HUES6 (cell line): ENCODE results near the gene MBTD1.
"Not testable (repeated sequence)": the region's sequence is repeated elsewhere in the genome, so short reads cannot be mapped to it uniquely, and the experiment has no call there.

Experiments
- H3K27ac ChIP-seq: 2 replicates; pipeline ENCODE4 v1.7.0; 2013; ENCODE audit warnings: low read depth, mild to moderate bottlenecking, low read length, inconsistent platforms
- H3K27me3 ChIP-seq: 2 replicates; pipeline ENCODE4 v1.6.1; 2013; ENCODE audit warnings: low read length; ENCODE audit not compliant: control insufficient read depth, insufficient read depth
- H3K36me3 ChIP-seq: 2 replicates; pipeline ENCODE4 v1.6.1; 2013; ENCODE audit warnings: low read length; ENCODE audit not compliant: control insufficient read depth, insufficient read depth
- H3K4me1 ChIP-seq: 2 replicates; pipeline ENCODE4 v1.6.1; 2013; ENCODE audit warnings: low read length; ENCODE audit not compliant: control insufficient read depth, insufficient read depth
- H3K4me3 ChIP-seq: 2 replicates; pipeline ENCODE4 v1.5.1; 2013; ENCODE audit warnings: low read depth, low read length
- H3K9ac ChIP-seq: one replicate; pipeline ENCODE4 v1.6.1; 2013; ENCODE audit warnings: mild to moderate bottlenecking, low read length
- H3K9me3 ChIP-seq: 2 replicates; pipeline ENCODE4 v1.6.1; 2013; ENCODE audit warnings: low read depth, low read length; ENCODE audit not compliant: control insufficient read depth, insufficient read depth

MBTD1 gene

DNA sequence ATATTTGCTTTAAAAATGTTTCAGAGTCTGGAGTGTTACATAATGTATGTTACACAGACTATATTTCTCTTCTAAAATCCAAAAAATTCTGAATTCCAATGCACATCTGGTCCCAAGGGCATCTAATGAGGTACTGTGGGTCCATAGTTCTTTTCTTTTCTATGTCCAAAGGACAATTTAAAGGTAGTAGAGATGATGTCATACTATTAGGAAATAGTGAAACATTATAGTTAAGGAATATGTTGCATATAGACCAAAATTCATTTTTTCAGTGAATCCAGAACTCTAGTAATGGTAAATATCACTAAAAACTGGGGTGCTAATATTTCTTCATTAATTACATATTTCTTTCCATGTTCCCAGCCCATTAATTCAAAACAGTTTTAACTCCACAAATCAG is 70.7 kb downstream of the MBTD1 start:
- no peak overlapping the region for H3K27ac ChIP-seq
- peaks cover 89% of the 10 kb centered on the region for H3K36me3 ChIP-seq
- no peaks in the 10 kb centered on the region for H3K9me3 ChIP-seq
- H3K4me3 ChIP-seq: no peak overlapping the region
- no peaks in the 10 kb centered on the region for H3K4me1 ChIP-seq
- H3K9ac ChIP-seq: no peak overlapping the region
- H3K27me3 ChIP-seq: no peaks in the 10 kb centered on the region

DNA sequence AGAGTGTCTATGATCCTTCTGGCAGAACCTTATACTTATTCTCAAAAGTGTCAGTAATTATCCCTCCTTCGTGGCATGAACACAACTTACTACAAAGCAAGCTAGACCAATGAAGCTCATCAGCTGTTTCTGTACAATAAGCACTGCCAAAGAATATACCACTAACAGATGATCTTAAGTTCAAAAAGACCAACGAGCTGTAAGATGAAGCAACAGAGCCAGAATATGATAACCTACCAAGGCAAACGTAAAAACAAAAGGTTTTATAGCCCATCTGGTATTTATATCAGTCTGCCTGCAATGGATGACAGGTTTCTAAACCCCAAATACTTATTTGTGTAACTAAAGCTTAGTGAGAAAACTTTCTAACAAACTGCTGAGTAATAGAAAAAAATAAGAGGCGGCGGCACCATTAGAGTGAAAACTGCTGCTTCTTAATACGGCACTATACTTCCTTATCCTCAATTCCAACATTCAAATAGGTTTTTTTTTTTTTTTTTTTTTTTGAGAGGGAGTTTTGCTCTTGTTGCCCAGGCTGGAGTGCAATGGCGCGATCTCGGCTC is 71.5 kb downstream of the MBTD1 start:
- no peak overlapping the region for H3K27ac ChIP-seq
- H3K9ac ChIP-seq: no peak overlapping the region
- H3K36me3 ChIP-seq: peaks cover 89% of the 10 kb centered on the region
- H3K27me3 ChIP-seq: no peaks in the 10 kb centered on the region
- H3K9me3 ChIP-seq: no peaks in the 10 kb centered on the region
- no peaks in the 10 kb centered on the region for H3K4me1 ChIP-seq
- H3K4me3 ChIP-seq: no peak overlapping the region

DNA sequence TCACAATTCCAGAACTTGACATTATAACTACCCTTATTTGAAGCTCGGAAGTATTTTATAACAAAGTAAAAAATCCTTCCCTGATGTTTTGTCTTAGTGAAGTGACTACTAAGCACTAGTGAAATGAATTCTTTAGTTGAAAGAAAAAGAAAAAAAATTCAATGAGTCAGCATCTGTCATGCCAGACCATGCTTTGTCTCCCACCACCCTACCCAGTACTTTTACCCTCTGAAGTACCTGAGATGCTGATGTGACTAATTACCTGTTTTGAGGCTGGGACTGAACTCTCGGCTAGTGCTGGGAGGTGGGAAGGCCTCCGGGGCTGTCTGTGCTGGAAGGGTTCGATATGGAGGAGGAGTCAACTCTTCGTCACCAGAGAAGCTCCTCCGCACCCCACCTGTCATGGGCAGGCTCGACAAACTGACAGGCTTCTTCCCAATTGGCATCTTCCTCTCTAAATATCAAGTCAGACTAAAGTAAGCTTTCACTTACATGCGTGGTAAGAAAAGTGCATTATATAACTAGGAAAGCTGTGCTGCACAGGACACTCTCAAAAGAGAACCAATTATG is 74.0 kb downstream of the MBTD1 start:
- Histone ChIP-seq H3K9ac (no peak overlapping the region), H3K36me3 (peaks cover 86% of the 10 kb centered on the region), H3K4me1 (no peaks in the 10 kb centered on the region), H3K4me3 (no peak overlapping the region), H3K27me3 (no peaks in the 10 kb centered on the region), H3K27ac (no peak overlapping the region), H3K9me3 (no peaks in the 10 kb centered on the region)

DNA sequence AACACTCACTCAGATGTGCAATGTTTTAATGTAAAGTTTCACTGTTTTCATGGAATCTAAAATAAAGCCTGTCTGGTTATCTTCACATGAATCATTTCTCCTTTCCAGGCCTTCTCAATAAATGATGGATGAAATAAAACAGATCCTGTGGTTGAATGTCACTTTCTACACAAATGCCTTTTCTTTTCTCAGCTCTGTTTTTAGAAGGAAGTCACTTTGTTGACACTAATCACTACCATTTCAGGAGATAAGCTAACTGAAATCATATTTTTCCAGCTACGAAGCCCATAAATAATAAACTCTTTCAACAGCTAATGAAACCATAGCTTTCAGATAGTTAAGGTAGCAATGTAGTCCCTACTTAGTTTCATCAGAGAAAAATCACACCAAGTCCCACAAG is 75.7 kb downstream of the MBTD1 start:
- H3K36me3 ChIP-seq: peaks cover 74% of the 10 kb centered on the region
- H3K27me3 ChIP-seq: no peaks in the 10 kb centered on the region
- H3K9ac ChIP-seq: no peak overlapping the region
- no peaks in the 10 kb centered on the region for H3K9me3 ChIP-seq
- H3K4me1 ChIP-seq: no peaks in the 10 kb centered on the region
- H3K27ac ChIP-seq: no peak overlapping the region
- H3K4me3 ChIP-seq: no peak overlapping the region

DNA sequence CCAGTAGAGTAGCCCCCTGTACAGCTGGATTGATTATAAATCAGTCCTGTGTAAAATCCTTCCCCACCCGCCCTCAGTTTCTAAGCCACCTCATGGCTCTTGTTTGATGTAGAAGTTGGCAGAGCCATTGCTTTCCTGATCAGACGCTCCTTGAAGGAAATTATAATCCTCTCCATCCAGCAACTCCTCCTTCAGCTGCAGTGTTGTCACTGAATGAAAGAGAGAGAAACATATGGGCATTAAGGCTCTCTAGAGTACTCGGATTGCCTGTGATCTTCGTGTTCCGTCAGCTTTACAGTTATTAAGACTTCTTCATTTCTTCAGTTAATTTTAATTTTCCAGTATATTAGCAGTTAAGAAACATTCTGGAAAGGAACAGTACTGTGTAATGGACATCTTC is 79.4 kb downstream of the MBTD1 start:
- Histone ChIP-seq H3K4me3 (no peak overlapping the region), H3K27me3 (no peaks in the 10 kb centered on the region), H3K4me1 (no peaks in the 10 kb centered on the region), H3K36me3 (peaks cover 63% of the 10 kb centered on the region), H3K9ac (no peak overlapping the region), H3K9me3 (no peaks in the 10 kb centered on the region), H3K27ac (no peak overlapping the region)

DNA sequence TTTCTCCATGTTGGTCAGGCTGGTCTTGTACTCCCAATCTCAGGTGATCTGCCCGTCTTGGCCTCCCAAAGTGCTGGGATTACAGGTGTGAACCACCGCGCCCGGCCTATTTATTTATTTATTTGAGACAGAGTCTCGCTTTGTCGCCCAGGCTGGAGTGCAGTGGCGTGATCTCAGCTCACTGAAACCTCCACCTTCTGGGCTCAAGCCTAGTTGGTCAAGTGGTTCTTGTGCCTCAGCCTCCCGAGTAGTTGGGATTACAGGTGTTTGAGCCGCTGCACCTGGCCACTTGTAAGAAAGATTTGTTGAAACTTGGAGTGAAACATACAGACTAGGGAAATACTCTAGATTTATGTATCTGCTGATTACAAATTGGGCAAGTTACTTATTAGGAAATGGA is 87.8 kb downstream of the MBTD1 start:
- H3K4me3 ChIP-seq, H3K27ac ChIP-seq, H3K9ac ChIP-seq, H3K4me1 ChIP-seq, H3K27me3 ChIP-seq, H3K9me3 ChIP-seq: not testable (repeated sequence)
- peaks cover 64% of the 10 kb centered on the region for H3K36me3 ChIP-seq

DNA sequence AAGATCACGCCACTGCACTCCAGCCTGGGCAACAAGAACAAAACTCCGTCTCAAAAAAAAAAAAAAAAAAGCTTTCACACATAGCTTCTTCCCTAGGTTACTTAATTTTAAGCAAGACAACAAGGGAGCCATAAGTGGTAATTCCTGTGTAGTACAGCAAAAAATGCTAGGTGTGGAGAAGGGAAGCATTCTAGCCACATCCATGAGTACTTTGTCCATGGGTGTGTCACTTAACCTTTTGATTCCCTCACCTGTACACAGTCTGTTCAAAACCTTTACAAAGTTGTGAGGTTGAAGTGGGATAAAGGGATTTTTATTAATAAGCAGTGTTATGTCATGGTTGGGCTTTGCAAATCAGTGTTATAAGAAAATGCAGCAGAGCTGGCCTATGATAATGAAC is 89.1 kb downstream of the MBTD1 start:
- Histone ChIP-seq H3K27me3 (no peaks in the 10 kb centered on the region), H3K9me3 (no peaks in the 10 kb centered on the region), H3K4me1 (no peaks in the 10 kb centered on the region), H3K36me3 (peaks cover 64% of the 10 kb centered on the region), H3K4me3 (no peak overlapping the region), H3K9ac (no peak overlapping the region), H3K27ac (no peak overlapping the region)

DNA sequence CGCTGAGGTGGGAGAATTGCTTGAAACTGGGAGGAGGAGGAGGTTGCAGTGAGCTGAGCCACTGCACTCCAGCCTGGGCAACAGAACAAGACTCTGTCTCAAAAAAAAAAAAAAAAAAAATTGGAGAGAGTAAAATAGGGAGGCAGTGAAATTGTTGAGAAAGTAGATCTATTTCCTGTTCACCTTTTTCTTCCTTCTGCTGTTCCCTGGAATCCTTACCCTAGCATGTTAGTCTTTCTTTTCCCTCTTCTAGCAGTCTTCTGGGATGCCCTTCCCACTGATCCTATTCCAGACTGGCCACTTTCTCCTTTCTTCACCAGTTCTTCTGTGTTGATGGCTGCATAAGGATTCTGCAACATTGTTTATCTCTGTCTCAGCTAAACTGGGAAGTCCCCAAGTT is 90.5 kb downstream of the MBTD1 start:
- Histone ChIP-seq H3K27me3 (no peaks in the 10 kb centered on the region), H3K9ac (no peak overlapping the region), H3K36me3 (peaks cover 61% of the 10 kb centered on the region)

DNA sequence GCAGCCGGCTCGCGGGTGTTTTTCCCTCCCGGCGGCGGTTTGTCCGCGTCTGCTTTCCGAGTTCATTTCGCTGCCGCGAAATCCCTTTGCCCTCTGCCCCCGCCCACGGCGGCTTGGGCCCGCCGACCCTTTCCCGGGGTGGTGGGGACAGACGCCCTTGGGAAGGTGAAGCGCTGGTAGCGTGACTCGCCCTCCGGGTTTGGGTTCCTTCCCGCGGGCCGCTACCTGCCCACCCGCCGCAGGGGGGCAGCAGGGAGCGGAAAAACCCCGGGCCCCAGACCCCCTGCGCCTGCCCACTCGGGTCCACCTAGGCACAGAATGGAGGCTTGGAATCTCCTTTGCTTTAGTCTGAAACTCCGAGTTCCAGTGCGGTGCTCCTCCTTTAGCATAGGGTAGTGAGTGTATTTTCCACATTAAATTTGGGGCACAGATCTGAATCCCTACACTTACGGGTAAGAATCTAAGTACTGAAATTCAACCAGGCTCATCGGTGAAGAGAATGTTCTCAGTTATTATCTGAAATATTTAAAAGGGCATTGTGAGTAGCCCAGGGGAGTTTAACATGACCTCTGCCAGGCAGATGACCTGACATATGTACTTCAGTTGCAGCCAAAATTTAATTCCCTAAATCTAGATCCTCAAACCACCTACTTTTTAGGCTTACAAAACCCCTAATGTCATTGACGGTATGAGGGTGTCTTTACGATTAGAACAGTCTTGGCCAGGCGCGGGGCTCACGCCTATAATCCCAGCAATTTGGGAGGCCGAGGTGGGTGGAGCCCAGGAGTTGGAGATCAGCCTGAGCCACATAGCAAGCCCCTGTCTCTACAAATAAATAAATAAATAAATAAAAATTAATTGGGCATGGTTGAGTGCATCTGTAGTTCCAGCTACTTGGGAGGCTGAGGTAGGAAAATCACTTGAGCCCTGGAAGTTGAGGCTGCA is 92.6 kb downstream of the MBTD1 start:
- no peaks in the 10 kb centered on the region for H3K4me1 ChIP-seq
- no peaks in the 10 kb centered on the region for H3K27me3 ChIP-seq
- H3K36me3 ChIP-seq: peaks cover 58% of the 10 kb centered on the region
- H3K9me3 ChIP-seq: no peaks in the 10 kb centered on the region
- H3K9ac ChIP-seq: peak overlapping the region; percentile 96
- H3K27ac ChIP-seq: peak overlapping the region; percentile 91
- peak overlapping the region; percentile 83 for H3K4me3 ChIP-seq

More for the DNA sequence above, 90.5 kb downstream of the MBTD1 start:
- Histone ChIP-seq H3K4me1 (no peaks in the 10 kb centered on the region), H3K9me3 (no peaks in the 10 kb centered on the region), H3K4me3 (no peak overlapping the region), H3K27ac (no peak overlapping the region)

DNA sequence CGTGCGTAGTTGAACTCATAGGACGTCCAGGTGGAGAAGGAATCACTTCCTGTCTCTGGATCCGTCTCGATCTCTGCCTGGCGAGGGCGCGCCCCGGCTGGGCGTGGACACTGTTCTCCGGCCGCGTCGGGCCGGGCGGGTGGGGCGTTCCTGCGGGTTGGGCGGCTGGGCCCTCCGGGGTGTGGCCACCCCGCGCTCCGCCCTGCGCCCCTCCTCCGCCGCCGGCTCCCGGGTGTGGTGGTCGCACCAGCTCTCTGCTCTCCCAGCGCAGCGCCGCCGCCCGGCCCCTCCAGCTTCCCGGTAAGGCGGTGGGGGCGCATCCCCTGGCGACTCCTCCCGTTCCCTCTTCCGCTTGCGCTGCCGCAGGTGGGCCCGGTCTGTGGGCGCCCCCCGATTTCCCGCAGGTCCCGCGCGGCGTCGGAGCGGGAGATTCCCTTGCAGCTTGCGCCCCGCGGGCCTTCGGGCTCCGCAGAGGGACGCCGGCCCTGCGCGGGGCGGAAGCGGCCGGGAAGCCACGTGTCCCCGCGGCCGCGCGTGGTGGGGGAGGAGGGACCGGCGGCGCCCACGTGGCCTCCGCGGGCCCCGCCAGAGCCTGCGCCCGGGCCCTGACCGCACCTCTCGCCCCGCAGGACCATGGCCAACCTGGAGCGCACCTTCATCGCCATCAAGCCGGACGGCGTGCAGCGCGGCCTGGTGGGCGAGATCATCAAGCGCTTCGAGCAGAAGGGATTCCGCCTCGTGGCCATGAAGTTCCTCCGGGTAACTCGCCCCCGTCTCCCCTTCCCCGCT is 93.5 kb downstream of the MBTD1 start, which contains the start of gene NME2:
NME2 (plus strand) TSS at position 214 of the 789 bp plus-strand sequence; CDS start at position 634, 420 bp downstream.
- Histone ChIP-seq H3K4me3 (peak within 1 kb of the TSS; percentile 83), H3K27me3 (no peaks in the 10 kb centered on the region), H3K36me3 (peaks cover 59% of the 10 kb centered on the region), H3K27ac (peak within 1 kb of the TSS; percentile 91), H3K4me1 (no peaks in the 10 kb centered on the region), H3K9ac (peak within 1 kb of the TSS; percentile 96), H3K9me3 (no peaks in the 10 kb centered on the region)
